ENCODE results near the gene ARHGEF11. TPM values are rescaled to one million over a fixed set of nuclear protein-coding genes. Genes with fewer than 3 reads are reported as not detected.

Gene ARHGEF11
- total and polyA plus RNA-seq, 9 of the 15 experiments (the other 6 are each of a cell fraction or from before 2014, with no cell fraction given) = 0.14 to 15.5 (median 9.0) TPM

- TF ChIP-seq ELF4 (CRISPR knock-in tag; IDR thresholded peaks at IDR 0.05) (0 out of 2 replicates have a peak, but pooled peaks have one; percentile 9), RBM34 (IDR thresholded peaks at IDR 0.05; ENCODE audit: borderline replicate concordance, insufficient read depth, low read length) (no peak), POU5F1 (IDR thresholded peaks at IDR 0.05; ENCODE audit: borderline replicate concordance, low read depth, low read length, partially characterized antibody) (no peak), POLR3A (IDR thresholded peaks at IDR 0.05; ENCODE audit: borderline replicate concordance, extremely low read depth, insufficient read depth, insufficient read length) (no peak), EZH2 (IDR thresholded peaks at IDR 0.05; ENCODE audit: borderline replicate concordance, low read depth, low read length) (no peak), DACH1 (IDR thresholded peaks at IDR 0.05; ENCODE audit: partially characterized antibody) (no peak), YY1 (IDR thresholded peaks at IDR 0.05; ENCODE audit: borderline replicate concordance in 1 of 3, control insufficient read depth in 1 of 3, extremely low read depth in 1 of 3, insufficient read depth in 3 of 3, insufficient read length in 1 of 3, insufficient replicate concordance in 2 of 3, low read depth in 1 of 3, low read length in 2 of 3) (peak in 2 of 3 experiments; percentile 24 to 73), THRAP3 (IDR thresholded peaks at IDR 0.05; ENCODE audit: borderline replicate concordance) (no peak), ZNF717 (CRISPR knock-in tag; IDR thresholded peaks at IDR 0.05) (no peak), CC2D1A (IDR thresholded peaks at IDR 0.05) (no peak), CBX8 (IDR thresholded peaks at IDR 0.05; ENCODE audit: borderline replicate concordance, extremely low read depth, low read depth, low read length, poor library complexity, severe bottlenecking) (no peak)
- TF ChIP-seq, protein P1, sequence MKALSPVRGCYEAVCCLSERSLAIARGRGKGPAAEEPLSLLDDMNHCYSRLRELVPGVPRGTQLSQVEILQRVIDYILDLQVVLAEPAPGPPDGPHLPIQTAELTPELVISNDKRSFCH (CRISPR knock-in tag; IDR thresholded peaks at IDR 0.05) = no peak
- TF ChIP-seq, protein P1 (tag; IDR thresholded peaks at IDR 0.05) = no peak; the same call in 1 of the 2 replicates
- TF ChIP-seq, protein P2, sequence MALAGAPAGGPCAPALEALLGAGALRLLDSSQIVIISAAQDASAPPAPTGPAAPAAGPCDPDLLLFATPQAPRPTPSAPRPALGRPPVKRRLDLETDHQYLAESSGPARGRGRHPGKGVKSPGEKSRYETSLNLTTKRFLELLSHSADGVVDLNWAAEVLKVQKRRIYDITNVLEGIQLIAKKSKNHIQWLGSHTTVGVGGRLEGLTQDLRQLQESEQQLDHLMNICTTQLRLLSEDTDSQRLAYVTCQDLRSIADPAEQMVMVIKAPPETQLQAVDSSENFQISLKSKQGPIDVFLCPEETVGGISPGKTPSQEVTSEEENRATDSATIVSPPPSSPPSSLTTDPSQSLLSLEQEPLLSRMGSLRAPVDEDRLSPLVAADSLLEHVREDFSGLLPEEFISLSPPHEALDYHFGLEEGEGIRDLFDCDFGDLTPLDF (CRISPR knock-in tag; IDR thresholded peaks at IDR 0.05) = no peak
- TF ChIP-seq, protein P3, sequence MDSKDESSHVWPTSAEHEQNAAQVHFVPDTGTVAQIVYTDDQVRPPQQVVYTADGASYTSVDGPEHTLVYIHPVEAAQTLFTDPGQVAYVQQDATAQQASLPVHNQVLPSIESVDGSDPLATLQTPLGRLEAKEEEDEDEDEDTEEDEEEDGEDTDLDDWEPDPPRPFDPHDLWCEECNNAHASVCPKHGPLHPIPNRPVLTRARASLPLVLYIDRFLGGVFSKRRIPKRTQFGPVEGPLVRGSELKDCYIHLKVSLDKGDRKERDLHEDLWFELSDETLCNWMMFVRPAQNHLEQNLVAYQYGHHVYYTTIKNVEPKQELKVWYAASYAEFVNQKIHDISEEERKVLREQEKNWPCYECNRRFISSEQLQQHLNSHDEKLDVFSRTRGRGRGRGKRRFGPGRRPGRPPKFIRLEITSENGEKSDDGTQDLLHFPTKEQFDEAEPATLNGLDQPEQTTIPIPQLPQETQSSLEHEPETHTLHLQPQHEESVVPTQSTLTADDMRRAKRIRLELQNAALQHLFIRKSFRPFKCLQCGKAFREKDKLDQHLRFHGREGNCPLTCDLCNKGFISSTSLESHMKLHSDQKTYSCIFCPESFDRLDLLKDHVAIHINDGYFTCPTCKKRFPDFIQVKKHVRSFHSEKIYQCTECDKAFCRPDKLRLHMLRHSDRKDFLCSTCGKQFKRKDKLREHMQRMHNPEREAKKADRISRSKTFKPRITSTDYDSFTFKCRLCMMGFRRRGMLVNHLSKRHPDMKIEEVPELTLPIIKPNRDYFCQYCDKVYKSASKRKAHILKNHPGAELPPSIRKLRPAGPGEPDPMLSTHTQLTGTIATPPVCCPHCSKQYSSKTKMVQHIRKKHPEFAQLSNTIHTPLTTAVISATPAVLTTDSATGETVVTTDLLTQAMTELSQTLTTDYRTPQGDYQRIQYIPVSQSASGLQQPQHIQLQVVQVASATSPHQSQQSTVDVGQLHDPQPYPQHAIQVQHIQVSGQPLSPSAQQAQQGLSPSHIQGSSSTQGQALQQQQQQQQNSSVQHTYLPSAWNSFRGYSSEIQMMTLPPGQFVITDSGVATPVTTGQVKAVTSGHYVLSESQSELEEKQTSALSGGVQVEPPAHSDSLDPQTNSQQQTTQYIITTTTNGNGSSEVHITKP (IDR thresholded peaks at IDR 0.05; ENCODE audit: partially characterized antibody) = no peak
- TF ChIP-seq, protein P4, sequence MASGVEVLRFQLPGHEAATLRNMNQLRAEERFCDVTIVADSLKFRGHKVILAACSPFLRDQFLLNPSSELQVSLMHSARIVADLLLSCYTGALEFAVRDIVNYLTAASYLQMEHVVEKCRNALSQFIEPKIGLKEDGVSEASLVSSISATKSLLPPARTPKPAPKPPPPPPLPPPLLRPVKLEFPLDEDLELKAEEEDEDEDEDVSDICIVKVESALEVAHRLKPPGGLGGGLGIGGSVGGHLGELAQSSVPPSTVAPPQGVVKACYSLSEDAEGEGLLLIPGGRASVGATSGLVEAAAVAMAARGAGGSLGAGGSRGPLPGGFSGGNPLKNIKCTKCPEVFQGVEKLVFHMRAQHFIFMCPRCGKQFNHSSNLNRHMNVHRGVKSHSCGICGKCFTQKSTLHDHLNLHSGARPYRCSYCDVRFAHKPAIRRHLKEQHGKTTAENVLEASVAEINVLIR (CRISPR knock-in tag; IDR thresholded peaks at IDR 0.05) = no peak
- TF ChIP-seq, protein P5, sequence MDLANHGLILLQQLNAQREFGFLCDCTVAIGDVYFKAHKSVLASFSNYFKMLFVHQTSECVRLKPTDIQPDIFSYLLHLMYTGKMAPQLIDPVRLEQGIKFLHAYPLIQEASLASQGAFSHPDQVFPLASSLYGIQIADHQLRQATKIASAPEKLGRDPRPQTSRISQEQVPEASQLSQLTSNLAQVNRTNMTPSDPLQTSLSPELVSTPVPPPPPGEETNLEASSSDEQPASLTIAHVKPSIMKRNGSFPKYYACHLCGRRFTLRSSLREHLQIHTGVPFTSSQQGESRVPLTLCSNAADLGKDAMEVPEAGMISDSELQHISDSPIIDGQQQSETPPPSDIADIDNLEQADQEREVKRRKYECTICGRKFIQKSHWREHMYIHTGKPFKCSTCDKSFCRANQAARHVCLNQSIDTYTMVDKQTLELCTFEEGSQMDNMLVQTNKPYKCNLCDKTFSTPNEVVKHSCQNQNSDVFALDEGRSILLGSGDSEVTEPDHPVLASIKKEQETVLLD (IDR thresholded peaks at IDR 0.05) = no peak
Measured at GRCh38 chr1:157045250-157046218, at the start of gene ARHGEF11 (continued).

Measured in K562 (cell line).